NCI-H1417 treated with DMSO at 0.1 percent for 48 hours (cell line): ENCODE data around the gene SLC30A3.
"Not testable (repeated sequence)": the region's sequence is repeated elsewhere in the genome, so short reads cannot be mapped to it uniquely, and the experiment has no call there.

Experiments
- DNase-seq: peaks from one replicate; lab custom pipeline; 2025; lab: John Stamatoyannopoulos, UW

The SLC30A3 gene, protein sequence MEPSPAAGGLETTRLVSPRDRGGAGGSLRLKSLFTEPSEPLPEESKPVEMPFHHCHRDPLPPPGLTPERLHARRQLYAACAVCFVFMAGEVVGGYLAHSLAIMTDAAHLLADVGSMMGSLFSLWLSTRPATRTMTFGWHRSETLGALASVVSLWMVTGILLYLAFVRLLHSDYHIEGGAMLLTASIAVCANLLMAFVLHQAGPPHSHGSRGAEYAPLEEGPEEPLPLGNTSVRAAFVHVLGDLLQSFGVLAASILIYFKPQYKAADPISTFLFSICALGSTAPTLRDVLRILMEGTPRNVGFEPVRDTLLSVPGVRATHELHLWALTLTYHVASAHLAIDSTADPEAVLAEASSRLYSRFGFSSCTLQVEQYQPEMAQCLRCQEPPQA

DNA sequence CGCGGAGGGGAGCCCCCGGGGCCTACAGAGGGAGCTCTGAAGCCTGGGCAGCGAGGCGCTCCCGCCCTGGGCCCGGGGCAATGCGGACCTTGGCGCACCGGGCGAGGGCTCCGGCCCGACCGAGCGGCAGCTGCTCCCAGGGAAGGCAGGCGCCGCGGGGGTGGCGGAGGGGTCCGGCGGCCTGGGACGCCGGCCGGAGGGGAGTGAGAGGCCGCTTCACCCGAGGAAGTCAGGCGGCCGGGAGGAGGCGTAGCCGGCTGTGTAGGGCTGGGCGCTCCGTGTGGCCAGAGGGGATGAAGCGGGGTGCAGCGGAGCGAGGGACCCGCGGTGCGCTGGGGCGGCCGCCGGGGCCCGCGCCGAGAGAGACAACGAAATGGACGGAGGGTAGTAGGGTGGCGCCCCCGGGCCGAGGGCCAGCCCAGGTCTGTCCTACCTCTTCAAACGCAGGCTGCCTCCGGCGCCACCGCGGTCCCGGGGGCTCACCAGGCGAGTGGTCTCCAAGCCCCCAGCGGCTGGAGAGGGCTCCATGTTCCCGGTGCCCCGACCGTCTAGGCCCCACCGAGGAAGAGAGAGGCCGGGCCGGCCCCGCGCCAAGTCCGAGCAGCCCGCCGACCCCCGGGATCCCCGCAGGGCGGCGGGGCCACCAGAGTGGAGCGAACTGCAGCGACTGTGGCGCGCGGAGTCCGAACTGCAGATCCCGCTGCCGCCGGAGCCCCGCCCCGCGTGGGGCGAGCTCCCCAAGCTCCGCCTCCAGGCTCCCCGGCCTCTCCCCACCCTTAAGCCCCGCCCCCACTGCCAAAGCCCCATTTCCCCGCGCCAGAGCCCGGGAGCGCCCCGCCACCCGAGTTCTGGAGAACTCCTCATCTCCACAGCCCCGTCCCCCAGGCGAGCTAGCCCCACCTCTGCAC, at the start of gene SLC30A3:
Gene SLC30A3, minus strand, starts transcription at position 669 of the 908 bp plus-strand sequence. Its CDS starts 141 bp downstream, at position 528.
- DNase-seq: no peak

DNA sequence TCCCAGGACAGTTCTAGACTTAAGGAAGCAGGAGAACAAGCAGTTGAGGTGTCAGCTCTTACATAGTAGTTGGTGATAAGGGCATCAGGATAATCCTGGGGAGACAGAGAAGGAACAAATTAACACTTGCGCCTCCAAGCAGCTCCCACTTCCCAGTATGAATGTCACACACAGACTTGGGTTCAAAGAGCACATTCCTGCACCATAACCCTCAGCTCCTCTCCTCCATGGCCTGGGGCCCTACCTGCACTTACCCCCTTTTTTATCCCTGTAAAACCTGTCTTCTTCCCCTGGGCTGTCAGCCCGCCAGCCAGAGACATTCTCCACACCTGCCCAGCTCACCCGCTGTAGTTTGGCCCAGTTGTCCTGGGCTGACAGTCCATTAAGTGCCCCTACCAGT, 49.3 kb upstream of the SLC30A3 start:
- no peak for DNase-seq

DNA sequence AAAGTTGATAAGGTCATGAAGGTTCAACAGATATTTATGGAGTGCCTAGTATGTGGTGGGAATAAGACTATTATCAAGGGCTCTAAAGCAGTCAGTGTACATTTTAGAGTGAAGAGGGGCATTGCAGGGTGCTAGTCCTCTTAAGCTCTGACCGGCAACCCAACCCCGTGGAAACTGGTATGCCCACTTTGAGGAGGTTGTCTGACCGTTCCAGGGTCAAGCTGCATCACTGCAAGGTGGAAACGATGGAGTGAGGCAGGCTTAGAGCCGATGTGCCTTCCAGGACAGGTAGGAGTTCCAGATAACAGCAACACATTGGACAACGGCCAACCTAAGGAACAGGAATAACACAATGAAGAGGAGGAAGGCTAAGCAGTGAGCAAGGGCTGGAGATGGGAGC, 46.8 kb upstream of the SLC30A3 start:
- DNase-seq: no peak

DNA sequence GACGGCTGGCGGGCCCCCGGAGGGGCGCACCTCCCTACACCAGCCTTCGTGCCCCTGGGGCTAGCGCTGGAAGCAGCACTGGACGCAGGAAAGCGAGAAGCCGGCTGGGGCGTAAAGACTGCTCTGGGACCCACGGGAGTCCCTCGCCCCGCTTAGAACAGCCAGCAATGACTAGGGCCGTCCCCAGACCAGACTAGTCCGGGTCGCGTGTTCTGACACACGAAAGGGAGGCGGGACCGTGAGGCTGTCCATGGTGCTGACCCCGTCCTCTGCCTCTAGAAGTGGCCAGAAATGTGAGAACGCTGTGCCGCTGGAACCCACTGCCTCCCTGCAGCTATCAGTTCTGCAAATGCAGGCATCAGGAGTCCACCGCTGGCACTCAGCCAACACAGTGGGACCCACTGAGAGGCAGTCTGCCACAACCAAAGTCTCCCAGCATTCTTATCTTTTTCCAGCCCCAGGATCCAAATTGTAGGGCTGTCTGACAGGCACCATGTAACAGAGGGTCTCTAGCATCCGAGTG, 45.6 kb upstream of the SLC30A3 start, which contains the start of gene UCN:
Gene UCN, minus strand, starts transcription at position 87 of the 523 bp plus-strand sequence. CDS start 550 bp downstream, outside the sequence.
- DNase-seq: no peak

DNA sequence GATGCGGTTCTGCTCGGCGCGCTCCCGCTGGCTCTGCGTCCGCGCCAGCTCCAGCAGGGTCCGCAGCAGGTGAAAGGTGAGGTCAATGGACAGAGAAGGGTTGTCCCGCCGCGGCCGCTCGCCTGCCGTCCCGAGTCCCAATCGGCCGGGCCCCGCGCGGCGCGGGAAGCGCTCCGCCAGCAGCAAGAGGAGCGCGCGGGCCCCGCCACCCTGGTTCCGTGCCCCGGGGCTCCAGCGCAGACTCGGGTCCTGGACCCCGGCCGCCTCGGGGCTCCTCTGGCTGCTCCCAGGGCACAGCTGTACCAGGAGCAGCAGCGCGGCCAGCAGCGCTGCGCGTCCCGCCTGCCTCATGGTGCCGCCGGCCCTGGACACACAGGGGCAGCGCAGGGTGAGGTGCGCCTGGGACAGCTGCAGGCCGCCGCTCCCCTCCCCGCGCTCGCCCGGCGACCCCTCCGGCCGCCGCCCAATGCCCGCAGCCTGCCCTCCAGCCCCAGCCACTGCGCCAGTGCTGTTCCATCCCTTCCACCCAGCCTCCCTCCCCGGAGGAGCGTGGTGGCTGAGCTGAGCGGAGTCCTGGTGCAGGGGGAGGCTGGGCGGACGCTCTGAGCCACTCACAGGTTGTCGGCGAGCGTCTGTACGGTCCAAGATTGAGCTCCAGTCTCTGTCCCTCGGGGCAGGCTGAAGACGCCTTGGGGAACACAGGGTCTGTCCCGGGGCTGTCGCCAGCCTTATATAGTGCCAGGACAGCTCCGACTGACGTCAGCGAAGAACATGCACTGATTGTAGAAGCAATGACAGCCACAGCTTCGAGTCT, 44.9 kb upstream of the SLC30A3 start:
- DNase-seq: no peak

DNA sequence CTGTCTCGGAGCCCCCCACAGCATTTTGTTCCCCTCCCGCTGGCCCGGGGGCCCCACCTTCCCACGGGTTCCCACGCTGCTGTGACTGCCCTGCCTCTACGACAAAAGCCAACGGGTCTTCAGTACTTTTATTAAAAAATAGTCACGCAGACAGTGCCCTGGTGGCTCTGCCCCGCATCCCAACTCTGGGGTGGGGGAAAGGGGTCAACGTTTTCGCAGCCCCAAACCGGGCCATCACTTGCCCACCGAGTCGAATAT, 44.4 kb upstream of the SLC30A3 start:
- DNase-seq: no peak

DNA sequence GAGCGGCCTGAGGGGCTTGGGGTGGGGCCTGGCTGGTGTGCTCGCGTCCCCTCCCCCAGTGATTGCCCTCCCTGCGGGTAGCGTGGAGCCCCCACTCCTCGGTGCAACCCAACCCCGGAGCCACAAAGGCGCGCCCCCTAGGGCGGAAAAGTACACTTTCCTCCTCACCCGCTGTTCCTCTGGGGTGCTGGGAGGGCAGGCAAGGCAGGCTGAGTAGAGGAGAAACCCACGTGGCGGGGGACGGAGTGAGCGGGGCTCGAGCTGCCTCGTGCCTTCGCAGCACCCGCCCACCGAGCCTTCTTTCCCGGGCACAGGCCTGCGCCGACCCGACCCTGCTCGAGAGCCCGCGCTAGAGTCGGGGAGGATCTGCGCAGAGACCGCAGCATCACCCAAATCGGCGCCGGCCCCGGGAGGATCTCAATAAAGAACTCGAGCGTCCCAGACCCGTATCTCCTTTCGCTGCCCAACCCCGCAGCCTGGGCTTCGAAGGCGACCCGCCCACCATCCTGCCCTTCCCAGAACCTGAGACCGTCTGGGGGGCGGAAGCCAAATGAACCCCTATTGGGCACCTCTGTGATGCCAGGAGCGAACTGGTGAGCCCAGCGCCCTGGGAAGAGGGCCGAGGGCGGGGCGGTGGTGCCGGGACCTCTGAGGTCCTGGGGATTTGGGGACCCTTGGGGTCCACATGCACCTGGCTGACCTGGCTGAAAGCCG, 43.9 kb upstream of the SLC30A3 start:
- no peak for DNase-seq

DNA sequence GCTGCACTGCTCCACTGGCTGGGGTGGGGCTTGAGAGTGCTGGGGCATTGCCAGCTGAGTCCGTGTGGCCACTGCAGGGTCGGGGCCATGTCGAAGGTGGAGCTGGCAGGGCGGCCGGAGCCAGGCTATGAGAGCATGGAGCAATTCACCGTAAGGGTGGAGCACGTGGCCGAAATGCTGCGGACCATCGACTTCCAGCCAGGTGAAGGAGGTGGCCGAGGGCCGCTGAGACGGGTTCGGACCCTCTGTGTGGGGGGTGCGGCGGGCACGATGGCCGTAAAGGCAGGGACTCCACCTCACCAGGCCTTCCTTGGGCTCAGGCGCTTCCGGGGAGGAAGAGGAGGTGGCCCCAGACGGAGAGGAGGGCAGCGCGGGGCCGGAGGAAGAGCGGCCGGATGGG, 43.3 kb upstream of the SLC30A3 start:
- no peak for DNase-seq

DNA sequence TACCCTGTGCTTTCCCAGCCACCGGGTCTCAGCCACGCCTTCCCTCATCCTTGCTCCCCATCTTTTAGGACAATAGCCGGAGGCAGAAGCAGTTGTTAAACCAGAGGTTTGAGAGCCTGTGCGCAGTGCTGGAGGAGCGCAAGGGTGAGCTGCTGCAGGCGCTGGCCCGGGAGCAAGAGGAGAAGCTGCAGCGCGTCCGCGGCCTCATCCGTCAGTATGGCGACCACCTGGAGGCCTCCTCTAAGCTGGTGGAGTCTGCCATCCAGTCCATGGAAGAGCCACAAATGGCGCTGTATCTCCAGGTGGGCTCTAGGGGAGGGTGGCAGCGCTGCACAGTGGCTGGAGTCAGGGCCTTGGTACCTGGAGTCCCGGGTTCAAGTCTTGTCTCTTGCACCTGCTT, 42.7 kb upstream of the SLC30A3 start:
- DNase-seq: no peak

DNA sequence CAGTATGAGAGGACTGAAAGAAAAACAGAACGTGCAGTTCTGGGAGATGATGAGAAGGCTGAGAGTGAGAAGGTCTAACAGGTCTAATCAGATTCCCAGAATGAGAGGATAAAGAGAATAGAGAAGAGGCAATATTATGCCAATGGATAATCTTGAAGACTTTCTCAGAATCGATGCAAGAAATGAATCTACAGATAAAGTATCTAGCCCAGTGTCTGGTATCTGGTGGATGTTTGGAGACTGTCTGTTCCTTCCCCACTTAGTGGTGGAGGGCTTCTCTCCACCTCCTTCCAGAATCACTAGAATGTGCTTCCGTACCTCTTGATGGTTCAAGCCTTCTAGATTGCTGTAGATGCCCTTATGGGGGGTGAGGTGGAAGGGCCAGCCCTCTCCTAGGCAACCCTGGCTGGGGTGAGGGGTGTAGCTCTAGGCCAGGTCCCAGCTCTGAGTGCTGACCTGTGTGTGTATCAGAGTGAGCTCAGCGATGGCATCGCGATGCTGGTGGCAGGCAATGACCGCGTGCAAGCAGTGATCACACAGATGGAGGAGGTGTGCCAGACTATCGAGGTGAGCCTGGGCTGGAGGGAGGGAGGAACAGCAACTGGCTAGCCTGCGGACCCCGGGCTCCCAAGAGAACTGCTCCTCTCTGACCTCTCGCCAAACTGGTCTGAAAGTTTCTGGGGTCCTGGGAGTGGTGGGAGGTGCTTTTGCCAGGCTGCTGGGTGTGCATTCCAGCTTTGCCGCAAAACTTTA, 41.8 kb upstream of the SLC30A3 start:
- no peak for DNase-seq

DNA sequence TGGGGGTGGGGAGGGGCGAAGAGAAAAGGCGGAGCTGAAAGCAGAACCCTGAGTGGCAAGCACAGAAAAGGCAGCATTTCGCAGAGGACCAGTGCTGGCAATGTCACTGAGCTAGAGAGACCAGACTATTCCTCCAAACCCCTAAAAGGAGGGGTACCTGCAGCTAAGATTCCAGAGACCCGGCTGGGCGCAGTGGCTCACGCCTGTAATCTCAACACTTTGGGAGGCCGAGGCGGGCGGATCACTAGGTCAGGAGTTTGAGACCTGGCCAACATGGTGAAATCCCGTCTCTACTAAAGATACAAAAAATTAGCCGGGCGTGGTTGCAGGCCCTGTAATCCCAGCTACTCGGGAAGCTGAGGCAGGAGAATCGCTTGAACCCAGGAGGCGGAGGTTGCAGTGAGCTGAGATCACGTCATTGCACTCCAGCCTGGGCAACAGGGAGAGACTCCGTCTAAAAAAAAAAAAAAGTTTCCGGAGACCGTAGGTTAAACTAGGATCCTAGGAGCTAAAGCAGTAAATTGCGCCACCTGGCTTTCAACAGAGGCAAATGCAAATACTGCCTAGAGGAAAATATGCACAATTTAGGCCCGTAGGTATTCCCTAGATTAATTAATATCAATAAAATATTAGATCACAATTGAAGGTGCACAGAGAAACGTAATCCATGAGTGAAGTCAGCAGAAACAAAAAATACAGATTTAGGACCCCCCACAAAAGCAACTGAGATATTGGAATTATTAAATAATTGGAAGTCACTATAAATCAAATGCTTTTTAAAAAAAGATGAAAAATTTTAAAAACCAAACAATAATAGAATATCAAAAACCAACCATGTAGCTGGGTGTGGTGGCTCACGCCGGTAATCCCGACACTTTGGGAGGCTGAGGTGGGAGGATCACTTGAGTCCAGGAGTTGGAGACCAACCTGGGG, 40.5 kb upstream of the SLC30A3 start:
- peak; percentile 33 for DNase-seq

DNA sequence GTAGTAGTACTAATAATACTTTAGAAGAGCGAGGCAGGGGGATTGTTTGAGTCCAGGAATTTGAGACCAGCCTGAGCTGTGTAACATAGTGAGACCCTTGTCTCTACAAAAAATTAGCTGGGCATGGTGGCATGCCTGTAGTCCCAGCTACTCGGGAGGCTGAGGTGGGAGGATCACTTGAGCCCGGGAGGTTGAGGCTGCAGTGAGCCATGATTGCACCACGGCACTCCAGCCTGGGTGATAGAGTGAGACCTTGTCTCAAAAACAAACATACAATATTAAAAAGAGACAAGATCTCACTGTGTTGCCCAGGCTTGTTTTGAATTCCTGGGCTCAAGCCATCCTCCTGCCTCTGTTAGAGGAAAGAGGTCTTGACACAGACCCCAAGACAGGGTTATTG, 37.8 kb upstream of the SLC30A3 start:
- not testable (repeated sequence) for DNase-seq

DNA sequence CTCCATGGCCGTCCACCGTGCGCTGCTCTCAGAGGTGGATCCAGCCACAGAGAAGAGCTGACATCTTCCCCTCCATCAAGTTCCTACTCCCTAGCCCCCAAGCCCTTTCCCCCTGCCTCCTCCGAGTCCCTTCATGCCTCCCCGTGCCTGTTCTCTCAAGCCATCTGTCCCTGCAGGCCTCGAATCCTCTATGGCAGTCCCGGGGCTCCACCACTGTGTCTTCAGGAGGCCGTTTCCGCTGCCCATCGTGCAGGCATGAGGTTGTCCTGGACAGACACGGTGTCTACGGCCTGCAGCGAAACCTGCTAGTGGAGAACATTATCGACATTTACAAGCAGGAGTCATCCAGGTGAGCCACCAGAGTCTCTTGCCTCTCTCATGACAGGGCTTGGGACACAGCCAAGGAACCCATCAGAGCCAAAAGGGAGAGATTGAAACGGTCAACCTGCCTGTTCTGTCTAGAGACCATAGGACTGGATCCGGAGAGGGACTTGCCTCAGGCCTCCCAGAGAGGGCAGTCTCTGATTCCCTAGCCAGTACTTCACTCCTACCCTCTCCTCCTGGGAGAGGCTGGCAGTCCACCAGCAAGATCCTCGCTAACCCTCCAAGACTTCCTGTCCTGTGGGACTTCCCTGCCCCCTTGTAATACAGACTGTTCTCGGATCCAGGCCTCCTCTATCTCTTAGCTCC, 35.7 kb upstream of the SLC30A3 start:
- no peak for DNase-seq

DNA sequence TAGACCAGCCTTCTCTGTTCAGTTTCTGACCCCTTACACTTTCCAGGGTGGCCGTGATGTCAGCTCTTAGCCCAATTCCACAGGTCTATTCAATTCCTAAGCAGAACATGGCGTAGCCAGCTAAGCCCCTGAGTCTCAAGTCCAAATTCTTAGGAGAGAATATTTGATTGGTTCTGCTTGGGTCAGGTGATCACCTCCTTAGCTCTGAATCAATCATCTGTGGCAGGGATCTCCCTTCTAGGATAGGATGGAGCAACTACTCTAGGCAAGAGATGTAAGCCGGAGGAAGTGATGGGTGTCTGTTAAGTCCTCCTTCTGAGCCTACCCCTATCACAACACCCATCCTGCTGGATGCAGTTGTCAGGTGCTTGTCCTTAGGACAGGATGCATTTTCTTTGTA, 34.3 kb upstream of the SLC30A3 start:
- no peak for DNase-seq

DNA sequence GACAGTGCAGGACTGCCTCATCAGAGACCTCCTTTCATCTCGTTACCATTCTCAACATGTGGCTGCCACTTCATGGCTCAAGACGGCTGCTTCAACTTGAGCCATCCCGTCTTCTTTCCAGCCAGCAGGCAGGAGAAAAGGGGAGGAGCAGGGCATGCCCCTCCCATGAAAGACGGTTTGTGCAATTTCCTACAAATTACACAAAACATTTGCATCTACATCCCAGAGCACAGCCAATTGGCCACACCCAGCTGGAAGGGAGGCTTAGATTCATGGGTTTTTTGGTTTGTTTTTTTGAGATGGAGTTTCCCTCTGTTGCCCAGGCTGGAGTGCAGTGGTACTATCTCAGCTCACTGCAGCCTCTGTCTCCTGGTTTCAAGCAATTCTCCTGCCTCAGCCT, 33.6 kb upstream of the SLC30A3 start:
- DNase-seq: no peak

DNA sequence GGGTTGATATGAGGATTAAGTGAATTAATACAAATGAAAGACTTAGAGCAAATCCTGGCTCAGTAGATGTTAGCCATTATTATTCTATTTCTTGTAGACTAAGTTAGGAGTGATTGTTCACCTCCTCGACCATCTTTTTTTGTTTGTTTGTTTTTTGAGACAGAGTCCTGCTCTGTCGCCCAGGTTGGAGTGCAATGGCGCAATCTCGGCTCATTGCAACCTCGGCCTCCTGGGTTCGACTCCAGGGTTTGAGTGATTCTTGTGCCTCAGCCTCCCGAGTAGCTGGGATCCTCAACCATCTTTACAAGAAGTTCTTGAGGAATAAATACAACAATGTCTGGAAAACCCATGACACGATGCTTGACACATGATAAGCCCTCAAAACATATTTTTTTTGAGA, 32.1 kb upstream of the SLC30A3 start:
- DNase-seq: no peak

DNA sequence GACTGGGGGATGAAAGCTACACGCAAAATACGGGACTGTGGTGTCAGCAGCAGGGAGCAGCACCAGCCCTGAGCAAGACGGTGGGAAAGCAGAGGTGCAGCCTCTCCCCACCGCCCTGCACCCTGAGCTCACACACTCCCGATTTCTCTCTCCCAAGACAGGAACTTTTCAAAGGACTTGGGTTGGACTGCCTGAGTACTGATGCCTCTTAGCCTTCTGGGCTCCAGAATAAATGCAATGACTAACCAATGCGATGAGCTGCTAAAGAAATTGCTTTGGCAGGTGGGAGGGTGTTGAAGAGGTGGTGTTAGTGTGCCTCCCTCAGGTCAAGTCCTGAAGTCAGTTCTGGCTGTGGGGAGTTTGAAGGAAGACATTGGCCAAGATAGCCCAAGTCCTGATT, 29.0 kb upstream of the SLC30A3 start:
- DNase-seq: no peak

DNA sequence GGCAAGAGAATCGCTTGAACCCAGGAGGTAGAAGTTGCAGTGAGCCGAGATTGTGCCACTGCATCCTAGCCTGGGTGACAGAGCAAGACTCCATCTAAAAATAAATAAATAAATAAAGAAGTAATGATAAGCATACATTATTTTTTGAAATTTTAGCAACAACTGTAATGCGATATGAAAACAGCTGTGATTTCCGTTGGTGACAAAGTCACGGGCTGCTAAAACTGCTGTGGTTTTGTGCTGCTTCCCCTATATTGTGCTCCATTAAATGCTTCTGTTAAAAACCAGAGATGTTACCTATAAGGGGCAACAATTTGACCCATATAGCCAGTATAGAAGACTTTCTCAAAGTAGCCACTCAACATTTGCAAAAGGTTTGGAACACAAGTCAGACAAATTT, 27.7 kb upstream of the SLC30A3 start:
- DNase-seq: no peak

DNA sequence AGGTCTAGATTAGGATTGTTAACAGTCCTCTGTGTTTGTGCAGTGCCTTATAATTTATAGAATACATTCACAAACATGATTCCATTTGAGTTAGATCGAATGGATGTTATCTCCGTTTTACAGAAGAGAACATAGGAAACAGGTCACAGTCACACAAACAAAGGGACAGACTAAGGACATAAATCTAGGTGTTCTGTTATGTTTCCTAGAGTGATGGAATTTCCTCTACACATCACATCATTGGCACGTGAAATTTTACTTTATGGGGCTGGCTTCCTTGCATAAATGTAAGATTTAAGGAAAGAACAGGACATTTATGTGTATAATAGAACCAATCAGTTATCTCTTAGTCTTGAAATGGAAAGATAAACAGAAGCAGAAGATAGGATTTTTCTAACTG, 25.8 kb upstream of the SLC30A3 start:
- DNase-seq: no peak
